ENCODE measurements around the gene HAL.

Gene HAL

DNA sequence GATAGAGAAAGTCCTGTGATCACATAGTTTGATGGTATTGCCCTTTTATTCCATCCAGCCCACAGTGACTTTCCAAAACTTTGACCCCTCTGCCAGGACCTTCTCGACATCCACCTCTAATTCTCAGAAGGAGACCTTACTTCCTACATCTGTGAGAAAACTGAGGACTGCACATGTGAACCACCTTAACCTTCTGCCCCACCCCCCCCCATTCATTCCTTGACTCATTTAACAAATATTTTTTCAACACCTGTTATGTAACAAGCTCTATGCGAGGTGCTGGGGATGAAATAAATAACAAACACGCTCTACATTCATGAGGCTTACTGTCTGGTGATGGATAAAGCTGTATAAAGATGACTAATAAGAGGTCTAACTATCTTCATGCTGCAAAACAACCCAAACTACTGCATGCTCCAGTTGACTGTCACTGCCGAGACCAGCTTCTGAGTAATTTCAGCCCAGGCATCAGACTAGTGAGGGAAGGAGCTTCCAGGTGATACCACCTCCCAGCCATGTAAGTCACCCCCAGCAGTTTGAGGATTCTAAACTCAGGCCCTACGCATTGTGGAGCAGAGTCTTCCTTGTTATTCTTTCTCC lies 1.9 kb upstream of the HAL start:
- DNase-seq (ENCODE audit: low spot score in 2 of 2): no peak
- no peaks in the 10 kb centered on the region for H3K27me3 Mint-ChIP-seq
- no peak for ATAC-seq (ENCODE audit: low read depth)
- no peak overlapping the region for H3K4me3 Mint-ChIP-seq
- no peaks in the 10 kb centered on the region for H3K9me3 Mint-ChIP-seq
- H3K36me3 Mint-ChIP-seq: peaks cover 24% of the 10 kb centered on the region
- H3K4me1 Mint-ChIP-seq: peaks cover 10% of the 10 kb centered on the region
- H3K27ac Mint-ChIP-seq: no peak overlapping the region

DNA sequence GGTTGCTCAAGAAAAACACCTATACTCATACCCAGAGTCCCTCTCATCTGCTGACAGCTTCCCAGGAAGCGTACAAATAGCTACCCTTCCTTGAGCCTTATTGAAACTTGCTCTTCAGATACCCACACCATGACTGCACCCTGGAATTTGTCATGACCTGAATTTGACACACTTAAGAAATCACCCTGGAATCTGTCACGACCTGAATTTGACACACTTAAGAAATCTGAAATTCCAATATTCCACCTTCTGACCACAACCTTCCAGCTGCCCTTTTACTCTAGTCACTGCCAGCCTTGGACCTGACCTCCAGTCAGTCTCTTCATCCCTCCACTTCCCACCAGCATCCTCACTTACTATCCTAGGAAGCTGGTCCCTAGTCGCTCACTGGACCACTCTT lies 1.1 kb upstream of the HAL start:
- no peaks in the 10 kb centered on the region for H3K27me3 Mint-ChIP-seq
- peaks cover 24% of the 10 kb centered on the region for H3K36me3 Mint-ChIP-seq
- ATAC-seq (ENCODE audit: low read depth) (no peak), DNase-seq (ENCODE audit: low spot score in 2 of 2) (no peak)
- H3K4me1 Mint-ChIP-seq: peaks cover 10% of the 10 kb centered on the region
- no peaks in the 10 kb centered on the region for H3K9me3 Mint-ChIP-seq
- no peak overlapping the region for H3K27ac Mint-ChIP-seq
- no peak overlapping the region for H3K4me3 Mint-ChIP-seq

DNA sequence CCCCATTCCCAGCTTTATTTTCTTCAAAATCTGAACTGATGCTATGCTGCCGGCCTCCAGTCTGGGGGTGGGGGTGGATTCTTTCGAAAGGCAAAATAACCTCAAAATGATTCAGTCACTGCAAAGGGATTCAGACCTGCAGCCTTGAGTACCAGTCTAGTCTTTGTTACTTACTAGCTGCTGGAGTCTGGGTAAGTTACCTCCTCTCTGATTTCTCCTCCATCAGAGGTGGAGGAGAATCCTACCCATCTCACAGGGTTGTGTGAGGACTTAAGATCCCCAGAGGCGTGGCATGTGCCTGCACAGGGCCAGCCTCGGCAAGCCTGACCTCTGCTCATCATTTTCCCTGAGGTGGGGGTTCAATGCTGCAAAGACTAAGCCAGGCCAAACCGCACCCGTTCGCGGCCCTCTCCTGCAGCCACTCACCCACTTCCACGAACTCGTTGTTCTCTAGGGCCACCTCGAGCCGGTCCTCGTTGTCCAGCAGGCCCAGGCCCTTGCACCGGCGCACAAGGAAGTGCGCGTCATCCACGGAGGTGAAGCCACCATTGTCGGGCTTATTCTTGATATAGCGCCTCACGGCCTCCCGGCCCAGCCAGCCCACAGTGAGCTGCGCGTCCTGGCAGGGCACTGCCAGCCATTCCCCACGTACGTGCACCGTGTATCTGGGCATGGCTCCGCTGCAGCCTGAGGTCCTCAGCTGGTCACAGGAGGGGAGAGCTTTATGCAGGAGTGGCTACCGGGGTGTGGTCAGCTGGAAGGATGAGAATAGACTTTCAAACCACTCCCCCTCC lies 709 bp downstream of the HAL start:
- Mint-ChIP-seq H3K27ac (no peak overlapping the region), H3K27me3 (no peaks in the 10 kb centered on the region), H3K4me3 (no peak overlapping the region), H3K4me1 (peaks cover 10% of the 10 kb centered on the region), H3K9me3 (no peaks in the 10 kb centered on the region), H3K36me3 (peaks cover 21% of the 10 kb centered on the region)
- ATAC-seq (ENCODE audit: low read depth): no peak
- DNase-seq (ENCODE audit: low spot score in 2 of 2): no peak

DNA sequence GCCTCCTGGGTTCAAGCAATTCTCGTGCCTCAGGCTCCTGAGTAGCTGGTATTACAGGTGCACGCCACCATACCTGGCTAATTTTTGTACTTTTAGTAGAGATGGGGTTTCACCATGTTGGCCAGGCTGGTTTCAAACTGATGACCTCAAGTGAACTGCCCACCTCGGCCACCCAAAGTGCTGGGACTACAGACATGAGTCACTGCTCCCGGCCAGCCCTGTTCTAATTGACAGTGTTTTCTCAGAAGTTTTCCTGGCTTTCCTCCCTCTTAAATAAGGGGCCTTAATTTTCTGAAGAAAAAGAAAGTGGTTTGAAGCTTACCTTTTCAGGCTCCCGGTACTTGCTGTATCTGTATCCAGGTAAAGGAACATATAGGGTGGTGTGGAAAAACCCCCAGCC lies 1.7 kb downstream of the HAL start:
- Mint-ChIP-seq H3K36me3 (peaks cover 17% of the 10 kb centered on the region), H3K4me3 (no peak overlapping the region), H3K9me3 (no peaks in the 10 kb centered on the region), H3K27me3 (no peaks in the 10 kb centered on the region), H3K4me1 (peaks cover 10% of the 10 kb centered on the region), H3K27ac (no peak overlapping the region)
- DNase-seq (ENCODE audit: low spot score in 2 of 2) (no peak), ATAC-seq (ENCODE audit: low read depth) (no peak)

DNA sequence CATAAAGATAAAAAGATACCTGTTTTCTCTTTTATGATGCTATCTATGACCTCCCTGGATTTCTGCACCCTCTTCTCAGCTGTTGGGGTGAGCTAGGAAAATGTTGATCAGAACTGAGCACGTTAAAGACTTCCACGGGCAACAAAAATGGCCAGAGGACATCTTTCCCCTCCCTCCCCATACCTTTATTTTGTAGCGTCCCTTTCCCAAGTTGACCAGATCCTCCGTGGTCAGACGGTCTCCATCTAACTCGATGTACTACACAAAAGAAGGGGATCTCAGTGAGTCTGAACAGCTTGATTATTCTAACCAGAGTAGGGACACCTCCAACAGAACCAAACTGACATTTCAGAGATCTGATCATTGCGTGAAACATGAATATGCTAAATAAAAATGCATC lies 2.2 kb downstream of the HAL start:
- H3K4me1 Mint-ChIP-seq: peaks cover 9% of the 10 kb centered on the region
- no peak for DNase-seq (ENCODE audit: low spot score in 2 of 2)

DNA sequence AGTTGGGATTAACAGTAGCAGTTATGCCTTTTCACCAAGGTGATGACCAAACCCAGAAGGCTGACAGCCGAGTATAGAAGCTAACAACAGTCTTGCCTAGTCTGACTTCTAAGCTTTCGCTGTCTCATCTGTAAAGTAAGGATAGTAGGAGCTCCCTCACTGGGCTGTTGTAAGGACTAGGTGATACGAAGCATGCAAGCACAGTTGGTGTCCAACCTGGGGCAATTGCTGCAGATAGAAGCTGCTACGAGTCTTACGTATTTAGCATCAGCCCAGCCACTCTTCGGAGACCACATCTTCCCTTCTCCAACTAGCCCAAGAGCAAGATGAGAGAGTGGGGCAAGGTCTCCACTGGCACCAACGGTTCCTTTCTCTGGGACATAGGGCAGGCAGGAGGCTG lies 6.0 kb downstream of the HAL start:
- Mint-ChIP-seq H3K36me3 (peaks cover 20% of the 10 kb centered on the region), H3K27me3 (no peaks in the 10 kb centered on the region), H3K4me1 (peaks cover 3% of the 10 kb centered on the region), H3K4me3 (no peak overlapping the region), H3K27ac (no peak overlapping the region), H3K9me3 (no peaks in the 10 kb centered on the region)
- no peak for DNase-seq (ENCODE audit: low spot score in 2 of 2)
- ATAC-seq (ENCODE audit: low read depth): no peak

More for the DNA sequence above, 2.2 kb downstream of the HAL start:
- Mint-ChIP-seq H3K27me3 (no peaks in the 10 kb centered on the region), H3K27ac (no peak overlapping the region), H3K36me3 (peaks cover 18% of the 10 kb centered on the region), H3K9me3 (no peaks in the 10 kb centered on the region), H3K4me3 (no peak overlapping the region)
- no peak for ATAC-seq (ENCODE audit: low read depth)

DNA sequence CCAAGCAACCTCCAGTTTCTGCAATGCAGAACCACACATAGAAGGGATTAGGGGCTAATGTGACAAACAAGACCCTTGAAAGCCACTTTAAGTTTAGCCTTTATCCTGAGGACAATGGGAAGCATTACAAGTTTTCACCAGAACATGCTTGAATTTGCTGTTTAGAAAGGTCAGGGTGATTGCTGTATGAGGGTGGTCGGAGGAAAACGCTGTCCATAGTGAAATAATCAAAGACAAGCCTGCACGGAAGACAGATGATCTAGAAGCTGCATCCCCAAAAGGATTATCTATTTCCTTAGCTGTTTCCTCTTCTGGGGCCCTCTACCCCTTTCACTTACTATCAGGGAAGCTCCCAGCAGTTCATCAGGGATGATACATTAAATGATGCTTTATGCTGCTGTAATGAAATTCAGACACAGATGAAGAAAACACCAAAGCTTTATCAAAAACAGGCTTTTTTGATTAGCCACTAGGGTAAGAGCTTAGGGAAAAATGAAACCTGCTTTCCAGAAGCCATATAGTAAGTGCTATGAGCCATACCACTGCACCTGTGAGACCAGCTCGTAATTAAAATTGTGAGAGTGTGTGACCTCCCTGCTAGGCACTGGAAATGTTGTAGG lies 6.5 kb downstream of the HAL start:
- ATAC-seq (ENCODE audit: low read depth): no peak
- peaks cover 17% of the 10 kb centered on the region for H3K36me3 Mint-ChIP-seq
- DNase-seq (ENCODE audit: low spot score in 2 of 2): no peak
- H3K4me3 Mint-ChIP-seq: no peak overlapping the region
- H3K27ac Mint-ChIP-seq: no peak overlapping the region
- H3K27me3 Mint-ChIP-seq: no peaks in the 10 kb centered on the region
- no peaks in the 10 kb centered on the region for H3K9me3 Mint-ChIP-seq
- H3K4me1 Mint-ChIP-seq: peaks cover 3% of the 10 kb centered on the region

DNA sequence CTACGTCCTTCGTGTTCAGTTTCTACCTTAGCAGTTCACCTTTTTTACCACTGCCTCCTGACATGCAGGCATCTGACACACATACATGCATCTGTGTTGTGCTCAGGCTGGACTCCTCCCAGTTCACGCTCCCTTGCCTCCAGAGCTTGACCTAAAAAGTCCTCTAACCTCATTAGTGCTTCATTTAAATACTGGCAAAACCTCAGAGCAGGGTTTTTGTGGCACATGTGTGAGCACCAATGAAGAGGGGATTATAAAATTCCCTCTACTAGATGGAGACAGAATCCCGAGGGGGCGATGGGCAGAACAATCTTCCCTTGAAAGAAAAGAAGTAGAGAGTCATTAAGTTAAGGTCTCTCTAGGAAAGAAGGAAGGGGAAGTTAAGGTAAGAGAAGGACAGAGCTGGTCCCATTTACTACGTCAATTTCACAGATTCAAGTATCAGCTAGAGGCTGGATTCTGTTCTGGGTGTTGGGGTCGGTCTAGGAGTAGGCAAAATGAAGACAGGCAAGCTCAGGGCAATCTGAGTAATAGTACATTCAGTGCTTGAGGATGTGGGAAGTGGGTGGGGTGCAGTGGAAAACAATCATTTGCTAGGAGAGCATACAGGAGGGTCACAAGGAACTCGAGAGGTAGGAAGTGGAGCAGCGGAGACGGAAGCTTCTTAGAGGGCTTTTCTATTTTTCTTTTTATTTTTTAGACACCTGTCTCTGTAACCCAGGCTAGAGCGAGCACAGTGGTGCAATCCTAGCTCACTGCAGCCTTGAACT lies 7.5 kb downstream of the HAL start:
- no peak overlapping the region for H3K4me3 Mint-ChIP-seq
- peaks cover 17% of the 10 kb centered on the region for H3K36me3 Mint-ChIP-seq
- no peak overlapping the region for H3K27ac Mint-ChIP-seq
- H3K9me3 Mint-ChIP-seq: no peaks in the 10 kb centered on the region
- ATAC-seq (ENCODE audit: low read depth) (no peak), DNase-seq (ENCODE audit: low spot score in 2 of 2) (no peak)
- H3K27me3 Mint-ChIP-seq: no peaks in the 10 kb centered on the region
- peaks cover 3% of the 10 kb centered on the region for H3K4me1 Mint-ChIP-seq

DNA sequence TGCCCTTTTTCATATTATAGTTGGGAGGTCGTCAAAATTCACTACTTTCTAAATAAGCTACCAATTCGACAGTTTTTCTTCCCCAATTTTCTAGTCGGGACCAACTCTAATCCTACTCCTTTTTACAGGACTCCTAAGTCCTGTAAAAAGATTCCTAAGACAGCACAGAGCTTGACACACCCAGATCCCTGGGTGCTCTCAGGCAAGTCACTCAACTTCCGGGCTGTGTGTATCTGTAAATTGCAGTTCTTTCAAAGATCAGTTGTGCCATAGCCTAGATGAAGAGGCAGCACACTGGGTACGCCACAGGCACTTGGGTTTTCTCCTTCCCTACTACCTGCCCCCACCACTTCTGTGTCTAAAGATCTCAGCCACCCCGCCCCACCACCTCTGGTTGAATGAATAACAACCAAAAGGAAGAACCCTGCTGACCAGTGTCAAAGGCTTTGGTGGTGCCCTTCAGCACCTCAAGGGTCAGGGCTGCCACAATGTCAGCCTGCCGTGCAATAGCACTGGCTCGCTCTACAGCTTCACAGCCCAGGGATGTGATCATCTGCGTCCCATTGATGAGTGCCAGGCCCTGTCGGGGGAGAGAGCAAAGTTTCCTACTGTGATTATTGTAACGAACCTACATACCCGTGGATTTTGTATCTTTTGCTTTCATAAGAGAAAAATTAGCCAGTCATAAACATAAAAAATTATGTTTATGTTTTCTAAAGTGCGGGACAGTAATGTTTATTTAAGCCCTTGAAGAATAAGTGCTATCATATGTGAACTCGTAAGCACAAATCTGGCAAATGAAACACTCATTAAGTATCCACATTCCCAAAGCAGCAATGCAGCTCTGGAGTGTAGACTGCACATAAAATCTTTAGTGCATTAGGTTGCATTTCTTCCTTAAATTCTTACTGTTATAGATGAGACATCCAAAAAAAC lies 9.2 kb downstream of the HAL start:
- no peaks in the 10 kb centered on the region for H3K27me3 Mint-ChIP-seq
- H3K9me3 Mint-ChIP-seq: no peaks in the 10 kb centered on the region
- H3K36me3 Mint-ChIP-seq: peaks cover 8% of the 10 kb centered on the region
- no peak overlapping the region for H3K27ac Mint-ChIP-seq
- H3K4me1 Mint-ChIP-seq: peaks cover 3% of the 10 kb centered on the region
- DNase-seq (ENCODE audit: low spot score in 2 of 2): no peak
- ATAC-seq (ENCODE audit: low read depth): no peak
- H3K4me3 Mint-ChIP-seq: no peak overlapping the region

DNA sequence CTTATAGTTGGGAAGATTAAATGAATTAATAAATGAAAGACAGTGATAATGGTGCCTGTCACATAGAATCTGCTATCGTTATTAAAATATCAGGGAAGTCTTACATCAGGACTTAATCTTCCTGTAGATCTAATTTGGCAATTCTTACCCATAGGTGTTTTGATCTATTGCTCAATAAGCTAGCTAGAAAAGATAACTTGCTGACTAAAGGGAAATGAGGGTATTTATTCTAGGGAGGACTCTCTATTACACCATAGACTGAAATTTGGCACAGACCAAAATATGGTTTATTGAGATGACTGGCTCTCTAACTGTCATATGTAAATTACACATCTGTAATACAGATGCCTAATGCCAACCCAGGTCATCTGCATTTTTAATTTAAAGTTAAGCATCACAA lies 11.5 kb downstream of the HAL start:
- Mint-ChIP-seq H3K4me1 (peaks cover 3% of the 10 kb centered on the region), H3K4me3 (no peak overlapping the region), H3K36me3 (peaks cover 6% of the 10 kb centered on the region), H3K27me3 (no peaks in the 10 kb centered on the region), H3K9me3 (no peaks in the 10 kb centered on the region), H3K27ac (no peak overlapping the region)
- ATAC-seq (ENCODE audit: low read depth): no peak
- DNase-seq (ENCODE audit: low spot score in 2 of 2): no peak

DNA sequence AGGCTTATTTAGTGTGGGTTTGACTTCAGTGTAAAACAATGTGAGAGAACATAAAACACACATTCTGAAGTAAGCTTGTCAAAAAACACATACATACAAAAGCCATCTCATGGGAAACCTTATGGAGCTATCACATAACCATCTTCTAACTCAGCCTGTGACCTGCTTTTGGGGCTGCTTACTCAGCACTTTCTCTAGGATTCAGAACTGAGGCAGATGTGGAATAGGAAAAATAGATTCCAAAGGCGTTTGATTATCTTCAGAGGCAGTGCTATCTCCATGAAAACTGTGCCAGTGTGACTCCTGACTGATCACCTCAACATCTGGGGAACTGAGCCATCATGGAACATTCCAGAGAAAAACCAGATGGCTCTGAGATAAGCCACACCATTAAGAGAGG lies 13.5 kb downstream of the HAL start:
- DNase-seq (ENCODE audit: low spot score in 2 of 2): no peak
- Mint-ChIP-seq H3K27ac (no peak overlapping the region), H3K27me3 (no peaks in the 10 kb centered on the region), H3K4me3 (no peak overlapping the region), H3K36me3 (peaks cover 2% of the 10 kb centered on the region), H3K4me1 (no peaks in the 10 kb centered on the region), H3K9me3 (no peaks in the 10 kb centered on the region)
- ATAC-seq (ENCODE audit: low read depth): no peak

DNA sequence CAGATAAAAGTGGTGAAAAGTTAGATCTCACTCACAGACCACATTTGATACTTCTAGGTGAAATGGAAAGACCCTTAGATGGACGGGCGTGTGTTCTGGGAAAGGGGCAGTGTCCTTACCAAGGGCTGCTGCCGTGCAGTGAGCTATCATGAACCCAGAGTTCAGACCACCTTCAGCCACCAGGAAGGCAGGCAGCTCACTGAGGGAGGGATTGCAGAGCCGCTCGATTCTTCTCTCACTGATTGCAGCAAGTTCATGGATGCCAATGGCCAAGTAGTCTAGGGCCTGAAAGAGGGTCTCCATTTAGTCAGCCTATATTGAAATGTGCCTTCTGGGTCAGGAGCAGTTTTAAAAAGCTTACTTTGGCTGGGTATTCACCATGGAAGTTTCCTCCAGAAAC lies 15.7 kb downstream of the HAL start:
- H3K4me3 Mint-ChIP-seq: no peak overlapping the region
- no peaks in the 10 kb centered on the region for H3K4me1 Mint-ChIP-seq
- ATAC-seq (ENCODE audit: low read depth) (no peak), DNase-seq (ENCODE audit: low spot score in 2 of 2) (no peak)
- H3K9me3 Mint-ChIP-seq: no peaks in the 10 kb centered on the region
- no peaks in the 10 kb centered on the region for H3K27me3 Mint-ChIP-seq
- no peak overlapping the region for H3K27ac Mint-ChIP-seq
- no peaks in the 10 kb centered on the region for H3K36me3 Mint-ChIP-seq

DNA sequence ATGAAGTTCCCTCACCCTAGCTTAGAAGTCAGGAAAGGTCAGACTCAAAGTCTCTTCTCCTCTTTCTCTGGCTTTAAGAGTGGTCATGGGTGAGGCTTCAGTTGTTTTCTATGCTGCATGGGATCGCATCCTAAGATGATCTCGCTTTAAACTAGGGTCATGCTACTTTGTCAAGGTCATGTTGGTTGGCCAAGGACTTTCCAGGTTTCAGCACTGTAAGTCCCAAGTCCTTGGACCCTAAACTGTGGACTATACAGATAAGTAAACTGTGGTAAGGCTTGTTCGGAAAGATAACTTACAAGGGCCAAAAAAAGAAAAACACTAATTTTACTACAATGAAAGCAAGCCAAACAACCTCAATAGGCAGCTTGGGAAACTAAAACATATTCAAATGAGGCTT lies 17.4 kb downstream of the HAL start:
- H3K9me3 Mint-ChIP-seq: no peaks in the 10 kb centered on the region

More for the DNA sequence above, 17.4 kb downstream of the HAL start:
- DNase-seq (ENCODE audit: low spot score in 2 of 2): no peak
- Mint-ChIP-seq H3K36me3 (peaks cover 2% of the 10 kb centered on the region), H3K4me3 (no peak overlapping the region), H3K27ac (no peak overlapping the region), H3K4me1 (no peaks in the 10 kb centered on the region), H3K27me3 (no peaks in the 10 kb centered on the region)
- ATAC-seq (ENCODE audit: low read depth): no peak

All from memory B cell (primary cell).